IPS-15b (cell line): ENCODE data around the gene MT1E.
"Not testable (repeated sequence)": the region's sequence is repeated elsewhere in the genome, so short reads cannot be mapped to it uniquely, and the experiment has no call there.

ENCODE experiments used
- H3K27me3 ChIP-seq: one replicate; pipeline ENCODE4 v1.6.1; 2013; ENCODE audit warnings: low read length; ENCODE audit not compliant: control insufficient read depth, insufficient read depth
- H3K36me3 ChIP-seq: one replicate; pipeline ENCODE4 v1.6.1; 2013; ENCODE audit warnings: low read length; ENCODE audit not compliant: control insufficient read depth, insufficient read depth
- H3K4me1 ChIP-seq: one replicate; pipeline ENCODE4 v1.6.1; 2013; ENCODE audit warnings: mild to moderate bottlenecking, low read length; ENCODE audit not compliant: control insufficient read depth, insufficient read depth
- H3K4me3 ChIP-seq: one replicate; pipeline ENCODE4 v1.5.1; 2013; ENCODE audit warnings: low read depth, low read length
- H3K9ac ChIP-seq: one replicate; pipeline ENCODE4 v1.6.1; 2013; ENCODE audit warnings: low read depth, mild to moderate bottlenecking, low read length
- H3K9me3 ChIP-seq: one replicate; pipeline ENCODE4 v1.6.1; 2013; ENCODE audit warnings: mild to moderate bottlenecking, low read length; ENCODE audit not compliant: control insufficient read depth, insufficient read depth

Gene MT1E

GRCh38 chr16:56617212-56618085, 8.1 kb upstream of the MT1E start:
- Histone ChIP-seq H3K27me3 (peaks cover 80% of the 10 kb centered on the region), H3K4me3 (peak overlapping the region; percentile 67), H3K36me3 (no peaks in the 10 kb centered on the region), H3K4me1 (peaks cover 17% of the 10 kb centered on the region), H3K9ac (no peak overlapping the region), H3K9me3 (no peaks in the 10 kb centered on the region)

DNA sequence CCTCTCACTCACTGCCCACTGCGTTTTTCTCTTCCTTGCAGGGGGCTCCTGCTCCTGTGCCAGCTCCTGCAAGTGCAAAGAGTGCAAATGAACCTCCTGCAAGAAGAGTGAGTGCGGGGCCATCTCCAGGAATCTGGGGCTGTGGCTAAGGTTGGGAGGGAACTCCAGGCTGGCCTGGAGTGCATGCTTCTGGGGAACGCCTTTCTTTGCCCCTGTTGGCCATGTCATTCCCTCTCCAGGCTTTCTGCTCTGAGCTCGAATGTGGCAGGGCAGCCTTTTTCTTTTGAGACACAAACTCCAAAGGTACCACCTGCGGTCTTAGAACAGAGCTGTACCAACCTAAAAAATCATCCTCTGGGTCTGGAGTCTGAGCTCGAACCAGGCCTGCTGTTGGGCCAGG, 7.4 kb upstream of the MT1E start:
- no peaks in the 10 kb centered on the region for H3K36me3 ChIP-seq
- peak overlapping the region; percentile 18 for H3K4me3 ChIP-seq
- no peaks in the 10 kb centered on the region for H3K9me3 ChIP-seq
- peaks cover 85% of the 10 kb centered on the region for H3K27me3 ChIP-seq
- H3K4me1 ChIP-seq, result peaks cover 17% of the 10 kb centered on the region
- no peak overlapping the region for H3K9ac ChIP-seq

GRCh38 chr16:56620339-56620897, 5.2 kb upstream of the MT1E start:
- Histone ChIP-seq H3K4me1 (peaks cover 17% of the 10 kb centered on the region), H3K4me3 (no peak overlapping the region), H3K27me3 (peaks cover 88% of the 10 kb centered on the region), H3K36me3 (no peaks in the 10 kb centered on the region), H3K9ac (no peak overlapping the region), H3K9me3 (no peaks in the 10 kb centered on the region)

DNA sequence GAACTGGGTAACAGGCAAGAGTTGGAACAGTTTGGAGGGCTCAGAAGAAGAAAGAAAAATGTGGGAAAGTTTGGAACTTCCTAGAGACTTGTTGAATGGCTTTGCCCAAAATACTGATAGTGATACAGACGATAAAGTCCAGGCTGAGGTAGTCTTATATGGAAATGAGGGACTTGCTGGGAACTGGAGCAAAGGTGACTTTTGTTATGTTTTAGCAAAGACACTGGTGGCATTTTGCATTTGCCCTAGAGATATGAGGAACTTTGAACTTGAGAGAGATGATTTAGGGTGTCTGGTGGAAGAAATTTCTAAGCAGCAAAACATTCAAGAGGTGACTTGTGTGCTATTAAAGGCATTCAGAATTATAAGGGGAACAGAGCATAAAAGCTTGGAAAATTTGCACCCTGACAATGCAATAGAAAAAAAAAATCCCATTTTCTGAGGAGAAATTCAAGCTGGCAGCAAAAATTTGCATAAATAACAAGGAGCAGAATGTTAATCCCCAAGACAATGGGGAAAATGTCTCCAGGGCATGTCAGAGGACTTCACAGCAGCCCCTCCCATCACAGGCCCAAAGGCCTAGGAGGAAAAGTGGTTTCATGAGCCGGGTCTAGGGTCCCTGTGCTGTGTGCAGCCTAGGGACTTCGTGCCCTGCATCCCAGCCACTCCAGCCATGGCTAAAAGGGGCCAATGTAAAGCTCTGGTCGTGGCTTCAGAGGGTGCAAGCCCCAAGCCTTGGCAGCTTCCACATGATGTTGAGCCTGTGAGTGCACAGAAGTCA, 3.7 kb upstream of the MT1E start:
- not testable (repeated sequence) for H3K9me3 ChIP-seq, H3K9ac ChIP-seq, H3K4me3 ChIP-seq, H3K36me3 ChIP-seq
- Histone ChIP-seq H3K4me1 (peaks cover 20% of the 10 kb centered on the region), H3K27me3 (peaks cover 90% of the 10 kb centered on the region)

GRCh38 chr16:56623184-56623583, 2.4 kb upstream of the MT1E start:
- H3K36me3 ChIP-seq, H3K4me3 ChIP-seq, H3K9ac ChIP-seq, H3K9me3 ChIP-seq: not testable (repeated sequence)
- Histone ChIP-seq H3K4me1 (peaks cover 14% of the 10 kb centered on the region), H3K27me3 (peaks cover 86% of the 10 kb centered on the region)

DNA sequence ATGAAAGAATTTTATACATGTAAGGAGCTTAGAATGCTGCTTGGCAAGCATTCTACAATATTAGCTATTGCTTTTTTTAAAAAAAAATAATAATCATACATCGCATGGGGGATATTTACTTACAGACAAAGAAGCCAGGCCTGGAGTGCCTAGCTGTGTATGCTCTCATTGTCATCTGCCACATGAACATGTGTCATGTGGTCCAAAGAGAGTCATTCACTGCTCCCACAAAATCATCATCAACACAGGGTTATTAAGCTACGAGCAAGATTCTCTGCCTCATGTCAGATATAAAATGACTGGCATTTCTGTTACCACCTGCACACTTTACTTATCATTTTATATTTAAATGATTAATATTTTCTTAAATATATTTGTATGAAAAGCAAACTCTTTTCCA, 1.9 kb upstream of the MT1E start:
- Histone ChIP-seq H3K4me3 (no peak overlapping the region), H3K9me3 (no peaks in the 10 kb centered on the region), H3K27me3 (peaks cover 86% of the 10 kb centered on the region), H3K36me3 (no peaks in the 10 kb centered on the region), H3K4me1 (peaks cover 14% of the 10 kb centered on the region), H3K9ac (no peak overlapping the region)

GRCh38 chr16:56625943-56626654, 518 bp downstream of the MT1E start:
- Histone ChIP-seq H3K9ac (no peak overlapping the region), H3K27me3 (peaks cover 91% of the 10 kb centered on the region), H3K9me3 (no peaks in the 10 kb centered on the region), H3K4me1 (peaks cover 14% of the 10 kb centered on the region), H3K4me3 (peak overlapping the region; percentile 67), H3K36me3 (no peaks in the 10 kb centered on the region)

- peak overlapping the region; percentile 67 for H3K4me3 ChIP-seq
- H3K27me3 ChIP-seq, result peaks cover 93% of the 10 kb centered on the region
Observed at GRCh38 chr16:56626685-56627084, 1.1 kb downstream of the MT1E start.

DNA sequence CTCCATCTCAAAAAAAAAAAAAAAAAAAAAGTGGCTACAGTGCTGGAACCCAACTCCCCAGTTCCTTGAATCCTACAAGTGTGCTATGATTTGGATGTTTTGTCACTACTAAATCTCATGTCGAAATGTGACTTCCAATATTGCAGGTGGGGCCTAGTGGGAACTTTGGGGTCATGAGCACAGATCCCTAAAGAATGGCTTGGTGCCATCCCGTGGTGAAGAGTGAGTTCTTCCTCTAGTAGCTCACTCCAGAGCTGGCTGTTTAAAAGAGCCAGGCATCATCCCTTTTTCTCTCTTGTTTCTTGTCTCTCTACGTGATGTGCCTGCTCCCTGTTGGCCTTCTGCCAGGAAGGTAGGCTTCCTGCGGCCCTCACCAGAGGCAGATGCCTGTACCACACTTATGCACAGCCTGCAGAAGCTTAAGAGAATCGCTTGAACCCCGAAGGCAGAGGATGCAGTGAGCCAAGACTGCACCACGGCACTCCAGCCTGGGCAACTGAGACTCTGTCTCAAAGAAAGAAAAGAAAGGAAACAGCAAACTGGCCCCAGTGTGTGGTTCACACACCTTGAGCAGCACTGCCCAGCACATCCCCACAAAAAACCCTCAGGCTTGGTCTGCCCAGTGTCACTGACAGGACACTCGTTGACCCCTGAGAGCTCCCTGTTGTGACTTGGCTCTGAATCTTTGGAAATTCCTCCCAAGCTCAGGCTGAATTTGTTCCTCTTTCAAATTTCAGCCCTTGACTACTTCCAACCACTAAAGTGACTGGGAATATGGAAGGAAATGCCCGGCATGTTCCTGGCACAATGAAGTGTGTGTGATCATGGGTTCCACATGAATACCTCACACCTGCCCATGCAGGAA, 3.1 kb downstream of the MT1E start:
- peaks cover 3% of the 10 kb centered on the region for H3K4me1 ChIP-seq
- H3K4me3 ChIP-seq, result no peak overlapping the region
- no peaks in the 10 kb centered on the region for H3K36me3 ChIP-seq
- no peak overlapping the region for H3K9ac ChIP-seq
- no peaks in the 10 kb centered on the region for H3K9me3 ChIP-seq
- peaks cover 96% of the 10 kb centered on the region for H3K27me3 ChIP-seq

More at GRCh38 chr16:56626685-56627084, 1.1 kb downstream of the MT1E start:
- Histone ChIP-seq H3K4me1 (peaks cover 8% of the 10 kb centered on the region), H3K9me3 (no peaks in the 10 kb centered on the region), H3K9ac (no peak overlapping the region), H3K36me3 (no peaks in the 10 kb centered on the region)

GRCh38 chr16:56629531-56629930, 4.0 kb downstream of the MT1E start:
- H3K27me3 ChIP-seq, result peaks cover 96% of the 10 kb centered on the region
- H3K36me3 ChIP-seq, result no peaks in the 10 kb centered on the region
- no peak overlapping the region for H3K9ac ChIP-seq
- no peaks in the 10 kb centered on the region for H3K9me3 ChIP-seq
- H3K4me1 ChIP-seq, result peaks cover 3% of the 10 kb centered on the region
- H3K4me3 ChIP-seq, result no peak overlapping the region

DNA sequence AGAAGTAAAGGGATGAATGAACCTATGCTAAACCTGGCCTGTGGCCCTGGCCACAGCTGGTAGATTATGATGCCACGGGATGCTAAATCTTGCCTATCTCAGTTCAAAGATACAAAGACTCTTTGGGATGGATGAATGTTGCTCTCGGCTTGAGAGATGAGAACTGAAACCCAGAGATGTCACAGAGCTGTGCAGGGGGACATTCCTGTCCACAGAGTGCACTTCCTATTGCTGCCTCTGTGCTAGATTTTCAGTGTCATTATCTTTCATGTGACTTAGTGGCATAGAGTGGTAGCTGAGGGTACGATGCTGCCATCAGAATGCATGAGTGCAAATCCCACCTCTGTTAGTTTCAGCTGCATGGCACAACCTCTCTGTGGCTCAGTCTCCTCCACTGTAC, 4.6 kb downstream of the MT1E start:
- no peaks in the 10 kb centered on the region for H3K36me3 ChIP-seq
- peaks cover 96% of the 10 kb centered on the region for H3K27me3 ChIP-seq
- H3K9me3 ChIP-seq, result no peaks in the 10 kb centered on the region
- peaks cover 3% of the 10 kb centered on the region for H3K4me1 ChIP-seq
- peak overlapping the region; percentile 14 for H3K4me3 ChIP-seq
- H3K9ac ChIP-seq, result no peak overlapping the region
